Measurements from ENCODE around the gene SLC51A. TPM values are rescaled to one million over a fixed set of nuclear protein-coding genes. Genes with fewer than 3 reads are reported as not detected.
"Not testable (repeated sequence)": the region's sequence is repeated elsewhere in the genome, so short reads cannot be mapped to it uniquely, and the experiment has no call there.

SLC51A gene
- total RNA-seq, 1 donor from 2014 or later, result not detected

DNA sequence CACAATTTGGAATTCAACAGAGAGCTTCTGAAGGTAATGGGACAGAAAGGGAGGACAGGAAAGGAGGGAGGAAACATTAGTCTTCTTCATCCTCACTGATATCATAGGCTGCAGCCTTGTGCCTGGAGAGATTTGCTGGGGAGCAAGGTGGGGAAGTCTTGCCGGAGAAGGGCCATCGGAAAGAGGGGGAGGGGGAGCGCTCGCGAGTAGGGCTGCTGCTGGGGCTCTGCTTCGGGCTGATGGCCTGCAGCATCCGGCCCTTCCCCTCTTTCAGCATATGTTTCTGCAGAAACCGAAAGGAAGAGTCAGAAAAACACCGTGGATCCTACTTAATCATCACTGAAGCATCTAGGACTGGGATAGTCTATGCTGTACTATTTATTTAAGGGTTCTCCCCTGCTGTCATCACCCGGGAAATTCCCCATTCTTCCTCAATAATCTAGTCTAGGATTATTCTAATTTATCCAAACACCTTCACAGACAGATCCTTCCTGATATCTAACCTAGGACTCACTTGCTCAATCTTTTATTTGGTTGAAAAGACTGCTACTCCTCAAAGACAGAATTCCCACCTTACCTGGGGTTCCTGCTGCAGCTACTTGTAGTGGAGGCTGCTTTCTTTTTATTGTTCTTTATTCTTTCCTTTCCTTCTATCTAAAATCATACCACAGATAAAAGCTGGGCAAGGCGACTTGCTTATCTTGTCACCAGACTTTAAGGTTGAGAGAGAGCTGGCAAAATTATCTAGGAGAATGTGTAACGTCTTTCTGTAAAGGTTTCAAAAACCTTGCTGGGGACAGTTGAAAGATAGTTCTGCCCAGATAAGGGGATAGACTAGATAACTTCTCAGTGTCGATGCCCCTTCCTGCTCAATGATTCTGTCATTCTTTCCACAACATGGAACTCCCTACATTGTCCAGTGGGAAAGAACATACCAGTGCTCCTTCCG lies 22.6 kb downstream of the SLC51A start:
- no peak overlapping the region for H3K4me3 Mint-ChIP-seq (ENCODE audit: unreplicated experiment)
- peaks cover 9% of the 10 kb centered on the region for H3K36me3 Mint-ChIP-seq (ENCODE audit: unreplicated experiment)
- no peak for TF ChIP-seq CTCF (IDR thresholded peaks at IDR 0.05; ENCODE audit: partially characterized antibody, unreplicated experiment)
- H3K27ac Mint-ChIP-seq (ENCODE audit: unreplicated experiment), result no peak overlapping the region
- H3K9me3 Mint-ChIP-seq (ENCODE audit: unreplicated experiment), result peaks cover 2% of the 10 kb centered on the region
- no peak for DNase-seq
- no peaks in the 10 kb centered on the region for H3K27me3 Mint-ChIP-seq (ENCODE audit: unreplicated experiment)
- H3K4me1 Mint-ChIP-seq (ENCODE audit: low read depth, unreplicated experiment), result no peaks in the 10 kb centered on the region

- DNase-seq, result no peak
- H3K36me3 Mint-ChIP-seq (ENCODE audit: unreplicated experiment), result peaks cover 9% of the 10 kb centered on the region
- H3K4me3 Mint-ChIP-seq (ENCODE audit: unreplicated experiment), result no peak overlapping the region
- TF ChIP-seq CTCF (IDR thresholded peaks at IDR 0.05; ENCODE audit: partially characterized antibody, unreplicated experiment), result no peak
- H3K9me3 Mint-ChIP-seq (ENCODE audit: unreplicated experiment), result peaks cover 2% of the 10 kb centered on the region
- no peaks in the 10 kb centered on the region for H3K27me3 Mint-ChIP-seq (ENCODE audit: unreplicated experiment)
- no peaks in the 10 kb centered on the region for H3K4me1 Mint-ChIP-seq (ENCODE audit: low read depth, unreplicated experiment)
- no peak overlapping the region for H3K27ac Mint-ChIP-seq (ENCODE audit: unreplicated experiment)
Observed at GRCh38 chr3:196240424-196240823, 24.1 kb downstream of the SLC51A start.

DNA sequence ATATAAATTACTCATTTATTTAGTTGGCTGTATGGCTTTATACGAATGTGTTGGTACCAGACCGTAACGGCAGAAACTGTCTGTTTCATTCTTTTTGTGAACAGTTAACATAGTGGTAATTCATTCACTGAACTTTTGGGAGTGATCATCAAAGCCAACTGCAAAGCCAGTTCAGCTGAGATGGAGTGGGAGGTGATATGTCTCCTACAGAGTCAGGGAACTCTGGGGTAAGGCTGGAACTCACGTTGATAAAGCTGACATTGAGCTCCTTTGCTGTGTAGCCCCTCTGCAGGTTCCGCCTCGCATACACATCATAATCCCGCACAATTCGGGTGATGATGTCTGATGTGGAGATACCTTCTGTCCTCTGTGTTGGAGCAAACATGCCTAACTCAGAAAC lies 25.4 kb downstream of the SLC51A start:
- Mint-ChIP-seq H3K36me3 (ENCODE audit: unreplicated experiment) (peaks cover 9% of the 10 kb centered on the region), H3K4me1 (ENCODE audit: low read depth, unreplicated experiment) (no peaks in the 10 kb centered on the region), H3K27me3 (ENCODE audit: unreplicated experiment) (no peaks in the 10 kb centered on the region), H3K4me3 (ENCODE audit: unreplicated experiment) (no peak overlapping the region), H3K9me3 (ENCODE audit: unreplicated experiment) (peaks cover 2% of the 10 kb centered on the region), H3K27ac (ENCODE audit: unreplicated experiment) (no peak overlapping the region)
- no peak for TF ChIP-seq CTCF (IDR thresholded peaks at IDR 0.05; ENCODE audit: partially characterized antibody, unreplicated experiment)
- no peak for DNase-seq

- not testable (repeated sequence) for H3K27me3 Mint-ChIP-seq (ENCODE audit: unreplicated experiment); H3K9me3 Mint-ChIP-seq (ENCODE audit: unreplicated experiment); DNase-seq; H3K27ac Mint-ChIP-seq (ENCODE audit: unreplicated experiment); H3K36me3 Mint-ChIP-seq (ENCODE audit: unreplicated experiment); H3K4me1 Mint-ChIP-seq (ENCODE audit: low read depth, unreplicated experiment); H3K4me3 Mint-ChIP-seq (ENCODE audit: unreplicated experiment)
Observed at GRCh38 chr3:196244166-196244565, 27.8 kb downstream of the SLC51A start.

GRCh38 chr3:196246612-196247308 lies 30.4 kb downstream of the SLC51A start:
- Mint-ChIP-seq H3K4me1 (ENCODE audit: low read depth, unreplicated experiment) (no peaks in the 10 kb centered on the region), H3K36me3 (ENCODE audit: unreplicated experiment) (peaks cover 18% of the 10 kb centered on the region), H3K9me3 (ENCODE audit: unreplicated experiment) (peaks cover 2% of the 10 kb centered on the region), H3K27ac (ENCODE audit: unreplicated experiment) (no peak overlapping the region), H3K4me3 (ENCODE audit: unreplicated experiment) (no peak overlapping the region), H3K27me3 (ENCODE audit: unreplicated experiment) (no peaks in the 10 kb centered on the region)
- no peak for TF ChIP-seq CTCF (IDR thresholded peaks at IDR 0.05; ENCODE audit: partially characterized antibody, unreplicated experiment)
- no peak for DNase-seq

All from glutamatergic neuron (in vitro differentiated cells).